Measurements from ENCODE around the gene GGACT.
"Not testable (repeated sequence)": the region's sequence is repeated elsewhere in the genome, so short reads cannot be mapped to it uniquely, and the experiment has no call there.

GGACT gene

DNA sequence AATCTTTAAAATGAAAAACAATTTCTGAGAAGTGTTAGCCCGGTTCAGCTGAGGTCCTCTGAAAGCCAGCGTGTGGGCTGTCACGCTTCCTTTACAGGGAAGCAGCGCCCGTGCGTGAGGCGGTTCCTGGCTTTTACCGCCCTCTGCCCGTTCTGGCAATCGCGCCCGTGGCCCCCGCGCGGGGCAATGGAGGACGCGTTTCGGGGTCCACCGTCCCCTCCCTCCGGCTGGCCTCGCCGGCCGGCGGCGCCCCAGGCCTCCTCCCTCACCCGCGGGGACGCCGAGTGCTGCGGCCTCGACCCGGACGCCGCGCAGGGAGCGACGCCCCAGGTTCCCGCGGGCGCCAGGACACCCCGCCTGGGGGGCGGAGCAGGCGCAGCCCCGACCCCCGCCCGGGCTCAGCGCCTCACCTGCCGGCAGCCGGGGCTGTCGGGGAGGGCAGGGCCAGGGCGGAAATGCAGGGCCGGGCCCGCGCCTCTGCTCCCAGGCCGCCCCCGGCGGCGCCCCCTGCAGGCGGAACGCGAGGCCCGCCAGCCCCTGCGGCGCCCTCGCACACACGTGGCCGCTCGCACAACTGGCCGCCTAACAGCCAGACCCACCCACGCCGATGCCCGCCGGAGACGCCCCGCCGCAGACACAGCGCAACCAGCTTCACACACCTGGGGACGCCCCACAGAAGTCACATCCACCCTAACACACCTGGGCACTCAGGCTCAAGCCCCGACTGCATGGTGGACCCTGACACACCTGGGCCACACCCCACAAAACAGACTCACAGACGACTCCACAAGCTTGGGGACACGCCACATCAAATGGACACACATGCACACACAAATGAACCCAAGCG, at the start of gene GGACT:
GGACT (minus strand) TSS at position 459 of the 847 bp plus-strand sequence. CDS start 56,198 bp downstream, outside the sequence.
- intact Hi-C loops (cut with DNase I), result no loop called here
- peak; percentile 16 to 92 (median 60) for DNase-seq

DNA sequence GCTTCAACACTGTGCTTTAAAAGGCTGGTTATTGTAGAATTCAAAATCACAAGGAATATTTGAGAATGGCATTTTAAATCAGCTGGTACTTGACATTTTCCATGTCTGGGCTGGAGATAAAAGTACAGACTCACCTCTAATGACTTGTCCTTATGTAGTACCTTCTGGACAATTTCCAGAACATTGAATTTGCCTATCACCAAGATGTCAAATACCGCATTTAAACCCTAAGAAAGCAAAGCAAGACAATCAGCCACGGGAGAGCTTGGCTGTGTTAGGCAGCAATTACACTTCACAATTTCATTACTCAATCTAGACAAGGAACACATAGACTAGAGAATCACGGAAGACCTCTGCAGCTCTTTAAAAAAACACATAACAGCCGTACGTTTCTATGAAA, 49.2 kb upstream of the GGACT start:
- no peak for DNase-seq
- intact Hi-C loops (cut with DNase I), result no loop called here

DNA sequence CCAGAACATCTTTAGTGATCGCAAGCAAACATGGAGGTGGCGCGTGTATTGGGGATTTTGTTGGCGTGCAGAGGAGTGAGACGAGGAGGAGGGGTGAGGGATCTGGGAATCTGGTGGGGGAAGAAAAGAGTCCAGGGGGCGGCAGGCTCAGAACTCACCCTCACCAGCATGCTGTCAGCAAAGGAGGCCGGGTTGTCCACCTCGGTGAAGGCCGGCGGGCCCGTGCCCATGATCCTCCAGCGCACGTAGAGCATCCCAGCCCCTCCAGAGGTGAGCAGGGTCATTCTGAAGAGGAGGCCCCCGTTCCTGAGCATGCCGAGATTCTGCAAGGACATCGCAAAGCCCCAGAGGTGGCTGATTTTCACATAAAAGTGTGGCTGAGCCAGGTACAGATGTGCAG, 48.8 kb upstream of the GGACT start:
- peak in 1 of 10 donors; percentile 74 for DNase-seq
- intact Hi-C loops (cut with DNase I), result no loop called here

DNA sequence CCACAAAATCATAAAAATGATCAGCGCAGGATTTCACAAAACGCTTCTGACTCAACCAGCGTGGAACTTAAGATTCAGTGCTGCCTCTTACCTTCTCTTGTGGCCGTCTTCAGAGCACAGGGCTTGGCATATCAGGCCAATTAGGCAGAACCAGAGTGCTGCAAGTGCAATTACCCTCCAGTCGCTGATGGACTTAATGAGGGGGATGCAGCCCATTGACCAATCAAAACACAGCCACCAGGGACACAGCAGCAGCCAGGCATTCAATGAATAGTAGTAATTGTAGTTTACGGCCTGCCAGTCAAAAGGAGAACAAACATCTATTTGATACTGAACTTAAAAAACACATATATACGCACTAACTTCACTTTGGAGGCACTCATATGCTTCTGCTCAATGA, 47.9 kb upstream of the GGACT start:
- intact Hi-C loops (cut with DNase I), result no loop called here
- DNase-seq, result peak in 5 of 10 donors; percentile 32 to 91 (median 57)

DNA sequence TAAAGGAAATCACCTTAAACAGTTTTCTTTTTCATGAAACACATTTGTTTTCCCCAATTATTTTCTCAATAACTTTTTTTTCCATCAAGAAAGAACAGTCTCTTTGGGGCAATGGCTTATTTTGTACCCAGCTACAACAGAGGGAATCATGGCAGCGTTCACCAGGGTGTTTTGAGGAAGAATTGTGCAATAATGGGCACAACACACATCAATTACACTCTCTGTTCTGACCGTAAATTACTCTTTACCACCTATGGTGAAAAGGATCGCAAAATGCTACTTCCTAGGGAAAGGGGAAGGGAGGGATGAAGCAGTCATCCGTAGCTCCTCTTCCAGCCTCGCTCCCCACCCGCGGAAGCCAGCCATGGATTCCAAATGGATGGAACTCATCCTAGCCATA, 47.4 kb upstream of the GGACT start:
- DNase-seq, result peak in 2 of 10 donors; percentile 33 to 67
- intact Hi-C loops (cut with DNase I), result no loop called here

DNA sequence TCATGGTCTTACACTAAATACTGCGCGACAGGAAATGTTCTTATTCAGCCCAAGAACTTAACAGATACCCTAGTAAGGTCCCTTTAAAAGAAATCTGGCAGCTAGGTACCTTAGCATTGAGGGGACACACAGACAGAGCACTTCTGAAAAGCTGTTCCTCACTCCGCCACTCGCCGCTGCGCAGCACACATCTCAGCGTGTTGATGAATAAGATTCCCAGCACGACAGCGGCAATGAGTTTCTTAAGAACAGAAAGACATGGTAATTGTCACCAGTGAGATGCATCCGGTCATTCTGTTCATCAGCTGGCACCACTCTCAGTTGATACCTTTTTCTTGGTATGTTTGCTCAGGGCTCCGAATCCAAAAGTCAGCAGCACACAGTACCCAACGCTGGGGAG, 46.1 kb upstream of the GGACT start:
- intact Hi-C loops (cut with DNase I), result no loop called here
- peak in 1 of 10 donors; percentile 71 for DNase-seq

DNA sequence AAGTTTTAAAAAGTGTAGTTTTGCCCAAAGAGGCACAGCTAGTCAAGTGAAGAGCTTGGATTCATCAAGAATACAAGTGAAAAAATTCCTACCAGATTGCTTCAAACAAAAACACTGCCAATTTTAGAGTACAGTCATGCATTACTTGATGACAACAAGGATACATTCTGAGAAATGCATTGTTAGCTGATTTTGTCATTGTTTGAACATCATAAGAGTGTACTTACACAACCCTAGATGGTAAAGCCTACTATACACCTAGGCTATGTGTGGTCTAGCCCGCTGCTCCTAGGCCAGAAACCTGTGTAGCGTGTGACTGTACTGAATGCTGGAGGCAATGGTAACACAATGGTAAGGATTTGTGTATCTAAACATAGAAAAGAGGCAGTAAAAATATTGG, 44.9 kb upstream of the GGACT start:
- peak in 1 of 10 donors; percentile 9 for DNase-seq
- intact Hi-C loops (cut with DNase I), result no loop called here

DNA sequence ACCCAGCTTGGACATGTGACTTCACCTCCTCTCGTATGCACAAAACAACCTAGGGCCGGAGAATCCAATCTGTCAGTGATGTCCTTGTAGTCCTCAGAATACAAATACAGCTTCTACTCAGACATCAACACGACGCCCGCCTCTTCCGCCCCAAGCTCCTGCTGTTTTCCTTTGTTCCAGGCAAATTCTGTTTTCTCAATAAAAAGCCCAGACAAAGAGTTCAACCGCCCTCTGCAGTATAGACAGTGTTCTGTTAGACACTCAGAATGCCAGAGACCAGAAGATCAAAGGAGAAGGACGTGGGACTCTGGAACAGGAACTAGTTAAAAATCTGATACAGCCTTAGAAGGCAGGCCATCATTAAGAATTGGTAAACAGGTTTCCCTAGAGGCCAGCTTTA, 42.0 kb upstream of the GGACT start:
- peak in 2 of 10 donors; percentile 50 to 88 for DNase-seq
- intact Hi-C loops (cut with DNase I), result no loop called here

DNA sequence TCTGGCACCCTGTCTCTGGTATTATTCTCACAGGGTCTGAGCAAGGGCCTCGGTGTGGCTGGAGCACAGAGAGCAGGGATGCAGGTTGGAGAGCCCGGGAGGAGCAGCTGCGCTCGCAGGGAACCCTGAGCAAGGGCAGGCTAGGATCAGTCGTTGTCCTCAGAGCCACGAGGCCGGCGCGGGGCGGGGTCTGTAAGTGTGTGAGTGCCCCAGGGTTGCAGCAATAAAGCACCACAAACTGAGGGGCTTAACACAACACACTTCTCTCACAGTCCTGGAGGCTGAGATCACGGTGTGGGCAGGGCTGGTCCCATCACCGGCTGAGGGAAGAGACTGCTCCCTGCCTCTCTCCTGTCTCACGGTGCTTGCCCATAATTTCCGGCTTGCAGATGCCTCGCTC, 38.5 kb upstream of the GGACT start:
- DNase-seq, result no peak
- intact Hi-C loops (cut with DNase I), result no loop called here

DNA sequence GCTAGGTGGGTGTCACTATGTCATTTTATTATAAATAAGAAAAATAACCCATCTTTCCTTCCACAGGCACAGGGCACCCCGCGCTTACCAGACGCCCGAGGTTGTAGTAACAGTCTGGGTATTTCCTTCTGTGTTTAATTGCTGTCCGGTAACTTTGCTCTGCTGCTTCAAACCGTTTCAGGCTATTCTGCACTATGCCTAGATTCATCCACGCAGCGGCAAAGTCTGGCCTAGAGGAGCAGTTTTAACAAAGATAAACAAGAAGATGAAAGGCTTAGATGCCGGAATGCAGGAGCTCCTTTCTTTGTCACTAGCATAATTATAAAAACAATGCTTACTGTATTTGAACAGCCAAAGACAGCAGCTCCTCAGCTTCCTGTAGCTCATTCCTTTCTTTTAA, 36.9 kb upstream of the GGACT start:
- intact Hi-C loops (cut with DNase I), result no loop called here
- peak in 1 of 10 donors; percentile 49 for DNase-seq

DNA sequence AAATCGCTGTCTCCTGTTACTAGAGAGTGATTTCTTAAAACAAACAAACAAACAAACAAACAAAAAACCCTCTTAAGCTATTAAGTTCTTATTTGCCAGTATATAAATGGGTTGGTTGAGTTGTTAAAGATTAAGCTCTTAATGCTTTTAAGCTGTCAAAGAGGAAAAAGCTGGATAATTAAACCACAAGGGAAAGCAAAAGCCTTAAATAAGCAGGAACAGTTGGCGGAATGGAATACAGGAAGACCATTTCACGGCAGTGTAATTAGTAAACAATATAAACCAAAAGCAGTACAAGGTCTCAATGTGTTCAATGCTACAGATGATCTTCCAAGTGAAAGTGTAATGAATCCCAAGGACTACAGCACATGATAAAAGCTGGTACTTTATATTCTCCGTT, 32.2 kb upstream of the GGACT start:
- intact Hi-C loops (cut with DNase I), result no loop called here
- DNase-seq, result no peak

DNA sequence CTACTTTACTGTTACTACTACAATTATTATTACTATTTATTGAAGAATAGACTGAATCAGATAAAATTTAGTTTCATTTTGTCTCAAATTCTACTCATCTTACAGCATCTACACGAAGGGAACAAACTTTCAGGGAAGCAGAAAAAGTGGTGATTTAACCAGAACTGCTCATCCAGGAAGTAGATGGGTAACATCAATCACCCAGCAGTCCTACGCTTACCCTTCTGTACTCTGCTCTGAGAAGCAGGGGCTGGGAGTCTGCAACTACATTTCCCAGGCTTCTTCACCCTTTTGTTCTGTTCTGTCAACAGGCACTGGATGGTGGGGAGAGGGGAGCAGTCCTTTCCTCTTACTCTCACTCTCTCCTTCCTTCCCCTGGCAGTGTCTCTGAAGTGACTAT, 31.4 kb upstream of the GGACT start:
- peak in 1 of 10 donors; percentile 8 for DNase-seq
- intact Hi-C loops (cut with DNase I), result no loop called here

DNA sequence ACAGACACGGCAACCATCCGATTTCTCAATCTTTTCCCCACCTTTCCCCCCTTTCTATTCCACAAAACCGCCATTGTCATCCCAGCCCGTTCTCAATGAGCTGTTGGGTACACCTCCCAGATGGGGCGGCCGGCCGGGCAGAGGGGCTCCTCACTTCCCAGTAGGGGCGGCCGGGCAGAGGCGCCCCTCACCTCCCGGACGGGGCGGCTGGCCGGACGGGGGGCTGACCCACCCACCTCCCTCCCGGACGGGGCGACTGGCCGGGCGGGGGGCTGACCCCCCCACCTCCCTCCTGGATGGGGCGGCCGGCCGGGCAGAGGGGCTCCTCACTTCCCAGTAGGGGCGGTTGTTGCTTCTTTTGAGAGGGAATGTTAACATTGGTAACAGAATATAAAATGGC, 30.3 kb upstream of the GGACT start:
- peak in 1 of 10 donors; percentile 37 for DNase-seq

DNA sequence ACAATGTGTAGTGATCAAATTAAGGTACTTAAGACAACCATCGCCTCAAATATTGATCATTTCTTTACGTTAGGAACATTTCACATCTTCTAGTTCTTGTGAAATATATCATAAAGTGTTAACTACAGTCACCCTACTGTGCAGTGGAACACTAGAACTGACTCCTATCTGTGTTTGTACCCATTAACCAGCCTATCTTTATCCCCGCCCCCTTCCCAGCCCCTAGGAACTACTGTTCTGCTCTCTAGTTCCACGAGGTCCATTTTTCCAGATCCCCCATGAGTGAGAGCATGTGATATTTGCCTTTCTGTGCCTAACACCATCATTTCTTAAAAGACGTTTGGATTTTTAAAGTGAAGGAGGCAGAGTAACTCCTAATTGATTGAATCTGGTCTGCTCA, 24.4 kb upstream of the GGACT start:
- no peak for DNase-seq
- intact Hi-C loops (cut with DNase I), result no loop called here

More for the DNA sequence above, 30.3 kb upstream of the GGACT start:
- intact Hi-C loops (cut with DNase I), result not testable (repeated sequence)

DNA sequence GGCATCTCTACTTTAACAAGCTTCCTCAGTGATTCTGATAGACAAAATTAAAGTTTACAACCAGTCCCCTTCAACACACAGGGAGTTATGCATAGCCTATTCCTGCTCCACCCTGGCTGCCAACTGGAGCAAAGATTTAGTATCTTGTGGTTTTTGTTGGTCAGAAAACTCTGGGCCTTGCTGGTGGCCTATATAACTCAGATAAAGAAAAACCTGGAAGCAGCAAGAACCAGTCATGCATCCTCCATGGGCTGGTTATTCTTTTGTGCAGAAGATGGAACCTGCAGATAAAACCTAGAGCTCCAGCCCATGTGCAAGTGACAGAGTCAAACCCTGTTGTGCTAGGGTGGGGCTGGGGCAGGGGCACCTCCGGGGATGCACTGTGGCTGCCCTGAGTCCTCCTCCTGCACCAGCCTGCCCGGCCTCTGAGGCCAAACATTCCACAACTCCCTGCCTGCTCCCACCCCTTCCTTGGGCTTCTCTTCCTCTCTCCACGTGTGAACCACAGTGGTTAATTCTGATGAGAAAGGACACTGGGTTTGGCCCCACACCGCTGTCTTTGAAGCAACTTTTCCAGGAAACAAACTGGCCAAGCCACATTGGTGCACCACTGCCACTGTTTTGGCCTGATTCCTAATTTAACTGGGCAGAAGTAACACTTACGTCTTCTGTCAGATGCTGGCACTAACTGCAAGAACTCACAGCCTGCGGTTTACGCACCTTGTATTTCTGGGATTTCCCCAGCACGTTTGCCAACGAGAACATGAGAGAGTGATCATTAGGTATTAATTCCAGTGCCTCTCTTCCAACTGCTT, 23.3 kb upstream of the GGACT start:
- DNase-seq, result peak in 1 of 10 donors; percentile 67

DNA sequence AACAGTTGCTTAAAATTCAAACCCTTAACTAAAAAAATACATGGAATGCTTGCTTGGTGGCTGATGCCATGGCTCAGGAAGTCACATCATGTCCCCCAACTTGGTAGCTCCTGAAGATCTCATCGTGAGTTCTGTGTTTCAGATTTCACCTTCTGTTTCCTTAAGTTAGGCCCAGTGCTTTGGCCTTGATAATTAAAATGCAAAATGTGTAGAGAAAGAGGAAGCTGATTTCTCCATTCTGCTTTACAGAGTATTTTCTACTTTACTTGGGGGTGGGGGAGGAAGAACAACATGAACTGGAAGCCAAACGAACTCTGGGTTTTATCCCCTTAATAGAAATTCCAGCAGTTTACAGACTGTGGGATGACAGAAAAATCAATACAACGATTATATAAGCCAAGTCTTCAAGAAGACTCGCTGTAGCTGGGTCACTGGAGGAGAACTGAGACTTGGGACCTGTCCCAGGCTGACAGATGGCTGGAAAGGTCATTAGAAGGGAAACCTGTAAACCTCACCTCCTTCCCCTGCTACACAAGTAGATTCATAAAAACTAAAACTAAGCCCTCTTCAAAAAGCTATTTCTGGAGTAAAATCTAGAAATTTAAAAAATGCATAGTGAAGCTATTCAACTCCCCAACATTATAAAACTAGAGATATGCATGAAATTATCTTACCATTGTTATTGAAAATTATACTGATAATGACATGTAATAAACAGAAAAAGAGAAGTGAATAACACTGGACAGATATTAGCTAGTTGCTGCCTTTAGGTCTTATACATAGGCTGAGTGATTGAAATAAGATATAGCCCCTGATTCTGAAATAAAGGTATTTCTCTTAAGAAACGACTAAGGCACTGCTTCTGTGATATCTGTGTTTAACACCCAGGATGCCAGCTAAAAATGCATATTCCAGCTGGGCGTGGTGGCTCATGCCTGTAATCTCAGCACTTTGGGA, 22.1 kb upstream of the GGACT start:
- DNase-seq, result no peak
- intact Hi-C loops (cut with DNase I), result no loop called here

More for the DNA sequence above, 23.3 kb upstream of the GGACT start:
- intact Hi-C loops (cut with DNase I), result no loop called here

DNA sequence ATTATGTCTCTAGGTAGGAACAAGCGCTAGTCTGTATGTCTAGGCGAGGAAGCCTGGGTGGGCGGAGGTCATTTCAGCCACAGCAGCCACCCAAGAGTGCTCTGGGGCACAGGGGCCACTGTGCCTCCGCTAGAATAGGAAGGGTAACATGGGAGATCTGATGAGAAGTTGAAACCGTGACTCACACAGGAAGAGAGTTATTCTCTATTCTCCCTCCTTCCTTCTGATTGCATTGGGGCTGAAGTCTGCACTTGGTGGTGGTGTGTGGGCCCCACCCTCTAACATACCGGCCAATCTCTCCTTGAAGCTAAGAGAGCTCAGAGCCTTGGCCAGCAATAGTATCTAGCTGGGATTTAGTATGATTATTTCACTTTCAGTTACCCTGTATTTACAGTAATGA, 20.3 kb upstream of the GGACT start:
- peak in 1 of 10 donors; percentile 22 for DNase-seq
- intact Hi-C loops (cut with DNase I), result no loop called here

DNA sequence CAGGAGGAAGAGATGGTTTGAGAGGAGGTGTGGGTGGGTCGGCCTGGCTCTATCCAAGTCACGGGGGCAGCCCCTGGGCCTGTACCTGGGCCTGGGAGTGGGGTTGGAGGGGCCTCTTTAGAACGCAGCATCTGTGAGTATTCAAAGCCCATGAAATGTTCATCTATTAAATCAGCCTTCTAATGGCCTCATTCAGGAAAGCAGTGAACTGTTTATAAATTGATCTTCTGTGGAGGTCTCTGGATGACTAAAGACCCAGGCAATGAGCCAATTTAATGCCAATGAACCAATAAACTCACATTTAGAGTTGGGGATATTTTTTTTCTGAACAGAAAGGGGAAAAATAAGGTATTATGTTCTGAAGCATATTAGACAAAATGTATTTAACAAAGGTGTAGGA, 19.9 kb upstream of the GGACT start:
- intact Hi-C loops (cut with DNase I), result no loop called here
- peak in 1 of 10 donors; percentile 16 for DNase-seq

DNA sequence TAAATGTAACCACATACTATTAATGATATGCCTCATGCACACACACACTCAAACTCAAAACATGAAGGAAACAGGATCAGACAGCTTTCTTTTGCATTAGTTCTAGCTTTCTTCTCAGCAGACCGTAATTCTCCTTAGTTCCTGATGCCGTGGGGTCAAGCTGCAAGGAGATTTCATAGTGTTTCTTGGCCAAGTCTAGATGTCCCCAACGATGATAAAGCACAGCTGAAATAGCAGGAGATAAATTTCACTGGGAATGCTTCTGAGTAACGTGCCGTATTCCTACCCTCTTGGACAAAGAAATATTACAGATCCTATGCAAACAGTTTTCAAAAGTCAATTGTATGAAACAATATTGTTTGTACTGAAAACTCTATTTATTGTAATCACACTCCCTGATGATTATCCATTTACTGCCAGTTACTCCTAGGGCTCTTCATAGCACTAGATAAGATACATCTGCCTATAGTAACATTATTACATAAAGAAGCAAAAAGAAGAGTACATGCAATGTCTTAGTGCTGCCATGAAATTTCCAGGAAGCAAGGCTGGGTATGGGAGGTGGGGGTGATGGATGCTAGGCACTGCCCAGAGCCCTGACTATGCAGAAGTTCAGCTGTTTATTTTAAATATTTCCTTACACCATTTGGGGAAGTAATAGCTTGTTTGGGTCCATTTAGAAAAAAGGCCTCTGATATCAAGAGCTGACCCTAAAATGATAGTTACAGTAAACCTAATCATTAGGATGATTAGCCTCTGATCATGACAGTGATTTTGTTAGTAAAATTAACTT, 16.5 kb upstream of the GGACT start:
- no peak for DNase-seq
- intact Hi-C loops (cut with DNase I), result no loop called here

Measured in posterior cingulate gyrus (tissue), 11 donors.